ENCODE results near the gene COX18. TPM values are rescaled to one million over a fixed set of nuclear protein-coding genes. Genes with fewer than 3 reads are reported as not detected.

The COX18 gene
- total and polyA plus RNA-seq, 12 donors, result 8.0 to 22.3 (median 17.6) TPM

- H3K4me3 ChIP-seq, result no peak overlapping the region
- no peaks in the 10 kb centered on the region for H3K27me3 ChIP-seq
- no peak for DNase-seq
- no peaks in the 10 kb centered on the region for H3K9me3 ChIP-seq
- H3K4me1 ChIP-seq, result peaks cover 0 to 6% (median 0%) of the 10 kb centered on the region in 9 donors
- TF ChIP-seq CTCF (IDR thresholded peaks at IDR 0.05), result no peak
- intact Hi-C loops (cut with DNase I), result loop anchor here in 1 of 10 donors (10.0 kb wide), 1 partner anchor 211 kb away; no protein-coding TSS in a partner anchor
- WGBS, 2 donors, result 69 to 79% methylated on average over 2 of the region's 2 CpGs
- ATAC-seq, result no peak
- peak overlapping the region in 3 of 10 donors; percentile 6 to 39 (median 9) for H3K27ac ChIP-seq
- H3K36me3 ChIP-seq, result peaks cover 0 to 60% (median 33%) of the 10 kb centered on the region in 9 donors
Observed at GRCh38 chr4:73053974-73054480, 15.5 kb downstream of the COX18 start.

GRCh38 chr4:73053076-73053475 lies 16.4 kb downstream of the COX18 start:
- Histone ChIP-seq H3K4me1 (peaks cover 0 to 6% (median 0%) of the 10 kb centered on the region in 9 donors), H3K9me3 (no peaks in the 10 kb centered on the region), H3K27me3 (no peaks in the 10 kb centered on the region), H3K27ac (no peak overlapping the region), H3K4me3 (no peak overlapping the region), H3K36me3 (peaks cover 0 to 50% (median 24%) of the 10 kb centered on the region in 9 donors)
- TF ChIP-seq CTCF (IDR thresholded peaks at IDR 0.05), result no peak
- WGBS, 2 donors, result 84 to 87% methylated on average over 5 of the region's 5 CpGs
- intact Hi-C loops (cut with DNase I), result loop anchor here in 1 of 10 donors (10.0 kb wide), 1 partner anchor 212 kb away; no protein-coding TSS in a partner anchor
- ATAC-seq, result no peak
- DNase-seq, result no peak

DNA sequence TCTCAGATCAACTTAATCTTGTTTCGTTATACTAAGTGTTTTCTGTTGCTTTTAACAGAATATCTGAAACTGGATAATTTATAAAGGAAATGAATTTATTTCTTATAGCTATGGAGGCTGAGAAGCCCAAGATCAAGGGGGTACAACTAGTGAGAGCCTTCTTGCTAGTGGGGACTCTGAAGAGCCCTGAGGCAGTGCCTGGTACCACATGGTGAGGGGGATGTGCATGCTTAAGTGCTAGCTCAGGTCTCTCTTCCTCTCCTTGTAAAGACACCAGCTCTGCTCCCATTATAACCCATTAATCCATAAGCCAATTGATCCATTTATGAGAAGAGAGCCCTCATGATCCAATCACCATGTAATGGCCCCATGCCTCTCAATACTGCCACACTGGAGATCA lies 17.9 kb downstream of the COX18 start:
- ATAC-seq (no peak), DNase-seq (no peak)
- TF ChIP-seq CTCF (IDR thresholded peaks at IDR 0.05), result no peak
- Histone ChIP-seq H3K9me3 (no peaks in the 10 kb centered on the region), H3K27me3 (no peaks in the 10 kb centered on the region), H3K4me1 (peaks cover 0 to 6% (median 0%) of the 10 kb centered on the region in 9 donors), H3K27ac (no peak overlapping the region), H3K4me3 (no peak overlapping the region), H3K36me3 (peaks cover 0 to 36% (median 9%) of the 10 kb centered on the region in 9 donors)
- intact Hi-C loops (cut with DNase I), result loop anchor here in 1 of 10 donors (10.0 kb wide), 1 partner anchor 213 kb away; no protein-coding TSS in a partner anchor
- WGBS, 2 donors, result 98 to 99% methylated on average over 1 of the region's 1 CpG

- Histone ChIP-seq H3K4me3 (no peak overlapping the region), H3K27me3 (no peaks in the 10 kb centered on the region), H3K9me3 (peaks cover 0 to 1% (median 0%) of the 10 kb centered on the region in 11 donors), H3K27ac (no peak overlapping the region), H3K36me3 (no peaks in the 10 kb centered on the region), H3K4me1 (no peaks in the 10 kb centered on the region)
- ATAC-seq (no peak), DNase-seq (no peak)
- intact Hi-C loops (cut with DNase I), result no loop called here
- WGBS, 2 donors, result 86 to 87% methylated on average over 7 of the region's 7 CpGs
- TF ChIP-seq CTCF (IDR thresholded peaks at IDR 0.05), result no peak
Observed at GRCh38 chr4:73045879-73046278, 23.6 kb downstream of the COX18 start.

All from heart right ventricle (tissue), 16 donors.